G401 (cell line): ENCODE results near the gene BCAN. TPM values are rescaled to one million over a fixed set of nuclear protein-coding genes. Genes with fewer than 3 reads are reported as not detected.

Experiments used
- DNase-seq: peaks from one replicate; pipeline ENCODE4 v3.0.0-alpha.2; 2015; ENCODE audit warnings: low spot score
- in situ Hi-C: cut with HindIII; loops from 2 replicates; pipeline ENCODE4 v1.10.0; 2016; ENCODE audit warnings: low sequenced_read_pairs, mixed read lengths
- total RNA-seq: library from RNA; depleted of rRNA; stranded (reverse); fragments of >200 nt; shearing (Covaris generic); gene quantifications from 2 replicates; pipeline ENCODE4 v1.2.3, GENCODE V29; 2014

The BCAN gene
- total RNA-seq, 1 experiment from 2014 or later, result 23.9 TPM

DNA sequence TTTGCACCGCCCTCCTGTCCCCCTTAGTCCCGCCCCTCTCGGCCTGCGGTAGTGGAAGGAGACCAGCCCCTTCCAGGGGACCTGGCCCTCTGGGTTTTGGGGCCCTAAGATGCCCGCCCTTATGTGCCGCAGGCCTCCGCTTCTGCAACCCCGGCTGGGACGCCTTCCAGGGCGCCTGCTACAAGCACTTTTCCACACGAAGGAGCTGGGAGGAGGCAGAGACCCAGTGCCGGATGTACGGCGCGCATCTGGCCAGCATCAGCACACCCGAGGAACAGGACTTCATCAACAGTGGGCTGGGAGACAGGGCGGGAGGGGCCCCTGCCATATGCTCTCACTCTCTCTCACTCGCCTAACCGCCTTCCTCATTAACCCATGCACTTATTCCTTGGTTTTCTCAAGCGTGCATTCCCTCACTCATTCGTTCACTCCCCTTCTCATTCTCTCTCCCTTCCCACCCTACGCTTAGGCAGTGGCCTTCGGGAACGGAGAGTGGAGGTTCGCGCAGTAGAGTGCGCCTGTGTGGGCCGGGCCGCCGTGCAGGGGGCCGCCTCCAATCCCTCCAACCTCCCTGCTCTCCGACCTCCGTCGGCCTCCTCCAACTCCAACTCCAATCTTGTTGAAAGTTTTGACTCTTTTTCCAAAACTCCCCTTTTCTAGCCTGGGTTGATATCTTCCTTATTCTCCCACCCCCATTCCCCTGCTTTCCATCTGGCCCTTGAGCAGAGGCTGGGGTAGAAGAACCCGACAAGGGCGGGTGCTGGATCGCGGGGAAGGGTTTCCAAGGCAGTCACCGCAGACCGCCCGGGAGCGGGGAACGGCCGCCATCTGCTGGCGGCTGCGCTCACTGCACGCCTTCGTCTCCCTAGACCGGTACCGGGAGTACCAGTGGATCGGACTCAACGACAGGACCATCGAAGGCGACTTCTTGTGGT lies 15.2 kb downstream of the BCAN start:
- peak; percentile 84 for DNase-seq

DNA sequence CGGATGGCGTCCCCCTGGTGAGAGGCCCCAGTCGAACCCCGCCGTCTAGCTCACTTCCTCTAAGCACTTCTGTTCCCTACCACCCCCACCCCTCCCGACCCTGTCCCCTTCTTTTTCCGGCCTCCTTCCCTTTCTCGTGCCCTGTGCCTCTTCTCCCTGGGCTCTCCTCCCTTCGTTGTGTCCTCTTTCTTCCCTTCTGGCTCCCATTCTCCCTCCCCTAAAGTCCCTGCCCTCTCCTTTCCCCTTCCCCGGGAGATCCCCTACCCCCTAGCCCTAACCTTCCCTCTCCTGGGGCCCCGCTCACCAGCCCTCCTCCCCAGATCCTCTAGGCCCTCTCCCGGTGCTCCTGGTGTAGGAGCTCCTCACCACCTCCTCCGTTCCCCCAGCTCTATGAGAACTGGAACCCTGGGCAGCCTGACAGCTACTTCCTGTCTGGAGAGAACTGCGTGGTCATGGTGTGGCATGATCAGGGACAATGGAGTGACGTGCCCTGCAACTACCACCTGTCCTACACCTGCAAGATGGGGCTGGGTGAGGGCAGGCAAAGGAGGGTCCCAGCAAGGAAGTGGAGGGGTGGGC lies 15.9 kb downstream of the BCAN start:
- in situ Hi-C loops, result no loop called here

More for the DNA sequence above, 15.2 kb downstream of the BCAN start:
- in situ Hi-C loops, result no loop called here

DNA sequence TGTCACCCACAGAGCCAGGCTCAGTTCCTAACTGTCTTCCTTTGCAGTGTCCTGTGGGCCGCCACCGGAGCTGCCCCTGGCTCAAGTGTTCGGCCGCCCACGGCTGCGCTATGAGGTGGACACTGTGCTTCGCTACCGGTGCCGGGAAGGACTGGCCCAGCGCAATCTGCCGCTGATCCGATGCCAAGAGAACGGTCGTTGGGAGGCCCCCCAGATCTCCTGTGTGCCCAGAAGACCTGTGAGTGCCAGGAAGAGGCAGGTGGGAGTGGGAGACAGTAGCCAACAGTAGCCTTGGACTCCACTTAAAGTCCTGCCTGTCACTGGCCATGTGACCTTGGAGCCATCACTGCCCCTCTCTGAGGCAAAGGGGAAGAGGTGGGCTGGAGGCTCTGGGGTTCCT lies 16.6 kb downstream of the BCAN start:
- in situ Hi-C loops, result no loop called here
- peak; percentile 33 for DNase-seq

More for the DNA sequence above, 15.9 kb downstream of the BCAN start:
- DNase-seq, result peak; percentile 40

DNA sequence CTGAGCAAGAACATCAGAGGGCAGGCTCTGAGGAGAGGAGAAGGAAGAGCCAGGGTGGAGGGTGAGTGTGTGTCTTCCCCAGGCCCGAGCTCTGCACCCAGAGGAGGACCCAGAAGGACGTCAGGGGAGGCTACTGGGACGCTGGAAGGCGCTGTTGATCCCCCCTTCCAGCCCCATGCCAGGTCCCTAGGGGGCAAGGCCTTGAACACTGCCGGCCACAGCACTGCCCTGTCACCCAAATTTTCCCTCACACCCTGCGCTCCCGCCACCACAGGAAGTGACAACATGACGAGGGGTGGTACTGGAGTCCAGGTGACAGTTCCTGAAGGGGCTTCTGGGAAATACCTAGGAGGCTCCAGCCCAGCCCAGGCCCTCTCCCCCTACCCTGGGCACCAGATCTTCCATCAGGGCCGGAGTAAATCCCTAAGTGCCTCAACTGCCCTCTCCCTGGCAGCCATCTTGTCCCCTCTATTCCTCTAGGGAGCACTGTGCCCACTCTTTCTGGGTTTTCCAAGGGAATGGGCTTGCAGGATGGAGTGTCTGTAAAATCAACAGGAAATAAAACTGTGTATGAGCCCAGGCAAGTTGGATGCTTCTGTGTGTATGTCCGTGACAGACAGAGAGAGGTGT lies 17.1 kb downstream of the BCAN start:
- in situ Hi-C loops, result no loop called here
- DNase-seq, result no peak

DNA sequence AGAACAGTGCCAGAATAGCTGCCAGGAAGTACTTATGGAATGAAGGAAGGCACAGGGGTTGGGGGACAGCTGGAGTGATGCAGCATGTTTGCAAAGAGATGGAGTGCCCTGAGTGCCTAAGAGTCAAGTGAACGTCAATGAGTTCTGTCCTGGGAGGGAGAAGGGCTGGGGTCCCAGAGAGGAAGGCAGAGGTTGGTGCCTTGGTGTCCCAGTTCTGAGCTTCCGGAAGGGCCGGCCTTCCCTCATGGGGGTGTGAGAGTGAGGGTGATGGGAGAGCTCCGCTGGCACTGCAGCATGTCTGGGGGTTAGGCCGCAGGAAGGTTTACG lies 17.7 kb downstream of the BCAN start:
- DNase-seq, result no peak
- in situ Hi-C loops, result no loop called here

DNA sequence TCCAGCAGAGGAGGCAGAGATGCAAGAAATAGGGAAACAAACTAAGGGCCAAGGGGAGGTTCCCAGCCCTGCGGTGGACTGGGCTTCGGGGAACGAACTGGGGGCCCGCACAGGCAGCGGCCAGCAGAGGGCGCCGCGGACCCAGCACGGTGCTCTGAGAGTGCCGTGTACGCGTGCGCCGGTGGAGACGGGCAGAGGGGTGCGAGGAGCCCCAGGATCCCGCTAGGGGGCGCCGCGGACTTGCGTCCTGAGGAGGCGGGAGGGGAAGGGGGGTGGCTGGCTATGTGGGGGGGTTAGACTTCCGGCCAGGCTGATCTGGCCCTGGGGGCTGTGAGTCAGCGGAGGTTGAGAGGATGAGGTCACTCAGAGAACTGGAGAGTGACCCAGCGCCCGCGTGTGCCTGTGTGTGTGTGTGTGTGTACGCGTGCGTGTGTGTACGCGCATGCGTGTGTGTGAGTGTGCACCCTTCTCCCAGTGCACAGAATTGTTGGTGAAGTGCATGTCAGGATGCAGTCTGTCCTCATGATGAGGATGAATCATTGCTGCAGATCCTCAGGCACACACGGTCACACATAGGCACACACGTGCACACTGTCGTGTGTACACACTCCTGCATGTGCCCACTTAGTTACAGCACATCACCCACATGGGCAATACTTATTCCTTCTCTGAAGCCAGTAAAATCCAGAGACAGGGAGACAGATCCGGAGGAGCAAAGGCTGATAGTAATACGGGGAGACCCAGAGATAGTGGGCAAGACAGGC lies 18.3 kb downstream of the BCAN start:
- in situ Hi-C loops, result no loop called here
- peak; percentile 91 for DNase-seq

DNA sequence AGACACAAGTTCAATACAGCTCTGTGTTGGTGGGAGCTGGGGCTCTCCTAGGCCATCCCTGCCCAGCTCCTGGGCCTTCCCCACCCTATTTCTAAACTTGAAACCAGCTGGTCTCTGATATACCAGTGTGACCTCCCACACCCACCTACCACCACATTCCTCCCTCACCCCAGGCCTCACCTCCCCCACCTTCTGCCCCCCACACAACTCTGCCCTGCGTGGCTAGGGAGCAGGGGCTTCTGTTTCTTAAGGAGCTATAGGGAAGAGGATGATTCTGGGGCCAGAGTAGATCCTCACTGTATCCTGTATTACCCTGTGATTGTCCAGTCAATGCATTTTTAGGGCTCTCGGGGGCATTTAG lies 18.8 kb downstream of the BCAN start:
- in situ Hi-C loops, result no loop called here
- no peak for DNase-seq

DNA sequence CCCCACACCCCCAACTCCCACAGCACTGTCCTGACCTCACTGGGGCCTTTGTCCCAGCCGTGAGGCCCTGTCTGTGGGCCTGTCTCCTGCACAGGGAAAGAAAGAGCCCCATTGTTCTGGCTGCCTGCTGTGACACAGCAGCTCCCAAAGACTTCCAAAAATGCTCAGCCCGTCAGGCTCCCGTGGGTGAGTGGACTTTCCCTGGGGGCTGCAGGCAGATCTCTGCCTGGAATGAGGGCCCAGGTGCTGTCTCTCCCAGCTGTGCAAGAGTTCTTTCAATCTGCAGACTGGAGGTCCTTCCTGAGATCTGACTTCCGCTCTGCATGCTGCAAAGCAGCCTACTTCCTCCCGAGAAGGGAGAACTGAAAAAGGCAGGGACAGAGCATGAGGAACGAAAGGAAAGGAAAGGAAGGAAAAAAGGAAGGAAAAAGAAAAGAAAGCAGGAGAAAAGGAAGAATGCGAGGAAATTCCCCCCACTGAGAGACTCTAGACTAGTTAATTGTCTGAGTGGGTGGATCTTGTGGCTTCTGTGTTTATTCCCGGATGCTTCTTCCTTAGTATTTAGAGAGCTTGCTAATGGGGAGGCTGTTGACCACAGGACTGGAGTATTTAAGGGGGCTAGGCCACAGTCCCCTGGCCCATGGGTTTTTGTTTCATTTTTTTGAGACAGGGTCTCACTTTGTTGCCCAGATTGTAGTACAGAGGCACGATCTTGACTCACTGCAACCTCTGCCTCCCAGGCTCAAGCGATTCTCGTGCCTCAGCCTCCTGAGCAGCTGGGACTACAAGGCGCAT lies 20.3 kb downstream of the BCAN start:
- DNase-seq, result no peak
- in situ Hi-C loops, result no loop called here

DNA sequence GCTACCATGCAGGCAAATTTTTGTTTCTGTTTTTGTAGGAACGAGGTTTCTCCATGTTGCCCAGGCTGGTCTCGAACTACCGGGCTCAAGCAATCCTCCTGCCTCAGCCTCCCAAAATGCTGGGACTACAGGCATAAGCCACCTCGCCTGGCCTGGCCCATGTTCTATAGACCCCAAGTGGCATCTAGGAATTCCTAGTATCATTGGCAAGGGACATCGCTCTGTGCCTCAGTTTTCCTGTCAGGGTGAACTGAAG lies 20.8 kb downstream of the BCAN start:
- no peak for DNase-seq

DNA sequence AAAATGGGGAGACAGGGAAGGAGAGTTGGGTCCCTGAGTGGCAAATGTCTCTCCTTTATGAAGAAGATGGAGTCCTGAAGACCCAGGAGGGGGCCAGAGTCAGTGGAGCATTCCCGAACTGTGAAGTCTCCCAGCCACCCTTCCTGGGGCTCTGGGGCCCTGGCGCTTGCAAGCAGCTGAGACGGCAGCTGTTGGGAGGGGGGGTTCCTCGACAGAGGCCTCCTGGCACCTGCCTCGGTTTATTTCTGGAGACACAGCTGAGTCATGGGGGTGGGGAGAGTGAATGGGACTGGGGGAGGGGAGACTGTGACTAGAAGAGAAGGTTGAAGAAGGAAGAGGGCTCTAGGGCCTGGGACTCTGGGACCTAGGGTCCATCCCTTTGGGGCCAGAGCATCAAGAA lies 21.3 kb downstream of the BCAN start:
- no peak for DNase-seq
- in situ Hi-C loops, result no loop called here

More for the DNA sequence above, 20.8 kb downstream of the BCAN start:
- in situ Hi-C loops, result no loop called here

DNA sequence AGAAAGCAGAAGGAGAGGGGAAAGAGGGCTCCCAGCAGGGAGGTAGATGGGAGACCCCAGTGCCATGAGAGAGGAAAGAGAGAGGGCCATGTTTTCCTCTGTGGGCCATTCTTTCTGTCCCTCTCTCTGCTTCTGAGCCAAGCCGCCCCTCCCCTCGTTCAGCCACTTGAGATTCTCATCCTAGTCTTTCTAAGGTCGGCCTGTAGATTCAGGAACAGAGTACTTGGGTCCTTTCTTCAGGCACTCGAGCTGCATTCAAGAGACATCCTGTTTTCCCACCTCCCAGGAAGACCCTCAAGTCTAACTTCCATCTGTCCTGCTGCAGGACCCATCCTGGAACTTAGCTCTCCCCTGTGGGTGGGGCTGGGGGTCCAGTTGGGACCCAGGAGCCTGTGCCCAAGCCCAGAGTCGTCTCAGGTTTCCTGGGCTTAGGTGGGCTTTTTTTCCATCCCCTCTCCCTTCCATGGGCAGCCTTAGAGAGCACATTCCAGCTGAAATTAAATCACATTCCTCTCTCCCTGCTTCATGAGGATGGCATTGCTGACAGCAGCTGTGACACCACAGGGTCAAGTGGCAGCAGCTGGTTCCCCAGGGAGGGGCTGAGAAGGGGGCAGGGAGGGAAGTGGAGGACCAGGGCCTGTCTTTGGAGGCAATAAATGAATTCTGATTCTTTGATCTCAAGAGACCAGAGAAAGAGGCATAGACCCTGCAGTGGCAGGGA lies 22.3 kb downstream of the BCAN start:
- DNase-seq, result no peak
- in situ Hi-C loops, result no loop called here

DNA sequence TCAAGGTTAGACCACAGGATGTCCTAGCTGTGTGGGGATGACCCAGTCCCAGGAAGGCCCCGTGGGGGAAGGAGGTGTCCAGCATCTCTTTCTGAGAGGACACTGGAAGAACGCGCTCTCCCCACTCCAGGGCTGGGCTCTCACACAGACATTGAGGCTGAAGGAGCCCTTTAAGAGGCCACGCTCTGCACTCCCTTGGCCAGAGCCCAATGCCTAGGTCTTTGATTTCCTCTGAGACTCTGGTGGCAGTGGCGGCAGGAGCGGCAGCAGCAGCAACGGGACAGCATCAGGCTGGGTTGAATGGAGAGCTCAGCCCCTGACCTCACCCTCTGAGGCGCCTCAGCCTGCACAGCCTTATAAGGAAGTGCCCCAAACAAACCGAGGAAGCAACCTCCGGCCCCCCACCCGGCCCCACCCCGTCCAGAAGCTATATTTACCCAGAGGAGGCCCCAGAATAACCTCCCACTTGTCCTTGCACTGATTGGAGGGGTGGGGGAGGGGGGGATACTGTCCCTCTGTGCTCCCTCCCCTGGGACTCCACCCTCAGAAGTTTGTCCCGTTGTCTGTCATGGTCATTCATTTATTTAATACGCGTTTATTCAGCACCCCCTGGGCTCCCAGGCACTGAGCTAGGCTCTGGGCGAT lies 23.0 kb downstream of the BCAN start:
- DNase-seq, result peak; percentile 52
- in situ Hi-C loops, result no loop called here

DNA sequence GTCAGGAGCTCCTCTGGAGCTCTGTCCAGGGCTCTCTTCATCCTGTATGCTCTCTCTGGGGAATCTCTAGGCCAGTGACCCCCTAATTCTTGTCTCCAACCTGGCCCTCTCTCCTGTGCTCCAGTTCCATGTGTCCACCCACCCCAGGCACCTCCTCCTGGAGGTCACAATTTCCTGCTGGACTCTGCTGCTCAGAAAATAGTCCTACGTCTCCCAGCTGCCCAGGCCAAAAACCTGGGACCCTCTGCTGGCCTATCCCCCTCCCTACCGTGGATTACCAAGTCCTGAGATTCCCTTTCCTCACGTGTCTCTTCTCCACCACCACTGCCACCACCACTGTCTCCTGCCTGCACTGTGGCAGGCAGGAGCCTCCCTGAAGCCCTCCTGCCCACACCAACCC lies 23.6 kb downstream of the BCAN start:
- in situ Hi-C loops, result no loop called here
- DNase-seq, result no peak

DNA sequence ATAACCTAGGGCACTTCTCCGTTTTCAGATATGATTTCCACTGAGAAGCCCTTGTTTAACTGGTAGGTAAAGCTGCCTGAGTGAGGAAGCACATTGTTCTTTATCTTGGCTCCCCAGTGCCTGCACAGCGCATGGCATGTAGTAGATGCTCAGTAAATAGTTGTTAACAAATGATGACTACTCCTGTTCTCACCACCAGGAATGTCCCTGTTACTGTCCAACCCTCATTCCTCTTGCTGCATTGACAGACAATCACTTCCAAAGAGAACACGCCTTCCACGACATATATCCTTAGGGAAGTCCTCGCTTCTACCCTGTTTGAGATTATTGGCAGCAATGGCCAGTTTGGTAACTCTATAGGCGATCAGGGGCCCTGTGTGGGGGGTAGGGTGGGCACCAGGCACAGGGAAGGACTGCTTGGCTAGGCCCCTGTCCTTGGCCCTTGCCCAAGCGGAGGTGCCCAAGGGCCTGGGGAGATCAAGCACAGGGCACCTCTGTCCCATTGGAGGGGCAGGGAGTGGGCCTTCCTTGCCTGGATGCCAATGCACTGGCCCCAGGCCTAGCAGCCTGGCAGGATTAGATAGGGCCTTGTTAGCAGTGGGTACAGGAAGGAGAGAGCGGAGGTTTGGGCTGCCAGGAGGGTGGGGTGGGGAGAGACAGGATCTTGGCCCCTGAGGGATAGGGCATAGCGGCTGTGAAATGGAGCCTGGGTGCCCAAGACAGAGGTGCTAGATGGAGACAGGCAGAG lies 25.1 kb downstream of the BCAN start:
- no peak for DNase-seq
- in situ Hi-C loops, result no loop called here

DNA sequence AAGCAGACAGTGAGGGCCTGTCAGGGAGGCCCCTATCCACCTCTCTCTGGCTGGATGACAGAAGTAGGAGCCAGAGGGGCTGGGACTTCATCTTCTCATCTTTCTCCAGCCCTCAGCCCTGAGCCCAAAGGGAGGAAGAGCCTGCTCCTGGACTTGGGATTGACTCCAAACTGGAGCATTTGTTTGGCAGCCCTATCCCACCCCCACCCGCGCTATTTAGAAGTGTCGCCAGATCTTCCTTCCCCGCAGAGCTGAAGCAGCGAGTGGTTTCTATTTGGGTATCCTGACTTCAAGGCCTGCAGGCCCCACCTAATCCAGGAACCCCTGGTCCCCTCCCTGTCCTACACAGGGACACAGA lies 25.7 kb downstream of the BCAN start:
- peak; percentile 92 for DNase-seq
- in situ Hi-C loops, result no loop called here

DNA sequence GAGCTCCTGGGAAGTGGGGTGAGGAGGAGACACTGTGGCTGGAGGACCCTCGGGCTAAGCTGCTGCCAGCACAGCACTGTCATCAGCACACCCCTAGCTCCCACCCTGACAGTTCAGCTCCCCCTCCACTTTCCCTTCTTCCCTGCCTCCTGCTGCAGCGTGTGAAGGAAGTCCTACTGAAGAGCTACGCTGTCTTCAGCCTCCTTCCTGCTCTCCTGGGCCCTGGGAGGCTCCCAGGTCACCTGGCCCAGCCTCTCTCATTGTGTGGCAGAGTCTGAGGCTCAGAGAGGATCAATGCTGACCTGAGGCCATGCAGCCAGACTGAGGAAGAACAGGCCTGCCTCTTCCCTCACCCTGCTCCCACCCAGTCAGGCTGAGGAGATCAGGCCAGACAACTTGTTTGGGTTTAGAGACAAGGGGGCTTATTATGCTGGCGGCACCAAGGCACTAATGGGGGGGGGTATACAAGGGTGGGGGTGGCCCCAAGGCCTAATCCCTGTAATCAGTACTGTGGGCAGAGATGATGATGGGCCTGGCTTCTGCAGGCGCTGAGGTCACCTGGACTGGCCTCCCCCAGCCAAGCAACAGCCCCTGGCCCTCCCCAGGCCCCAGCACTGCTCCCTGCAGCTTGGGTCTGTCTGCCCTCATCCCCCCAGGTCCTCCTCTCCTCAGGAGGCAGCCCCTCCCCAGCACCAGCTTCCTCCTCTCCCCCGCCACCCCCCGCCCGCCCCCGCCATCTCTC lies 26.2 kb downstream of the BCAN start:
- DNase-seq, result no peak
- in situ Hi-C loops, result no loop called here
